PC-9 (cell line): Measurements from ENCODE around the gene DSTYK.

Source experiments
- EZH2 ChIP-seq: fragments of 200-600 bp; sonication (generic); IDR thresholded peaks from 2 replicates; pipeline ENCODE4 v1.8.0; 2017; ENCODE audit warnings: antibody characterized with exemption, low read depth
- TF ChIP-seq, protein P1 (sequence below): fragments of 200-600 bp; sonication (generic); conservative IDR thresholded peaks from 2 replicates; pipeline ENCODE4 v1.6.1; 2017; ENCODE audit warnings: mixed run types, antibody characterized with exemption, mild to moderate bottlenecking, moderate library complexity

DNA sequence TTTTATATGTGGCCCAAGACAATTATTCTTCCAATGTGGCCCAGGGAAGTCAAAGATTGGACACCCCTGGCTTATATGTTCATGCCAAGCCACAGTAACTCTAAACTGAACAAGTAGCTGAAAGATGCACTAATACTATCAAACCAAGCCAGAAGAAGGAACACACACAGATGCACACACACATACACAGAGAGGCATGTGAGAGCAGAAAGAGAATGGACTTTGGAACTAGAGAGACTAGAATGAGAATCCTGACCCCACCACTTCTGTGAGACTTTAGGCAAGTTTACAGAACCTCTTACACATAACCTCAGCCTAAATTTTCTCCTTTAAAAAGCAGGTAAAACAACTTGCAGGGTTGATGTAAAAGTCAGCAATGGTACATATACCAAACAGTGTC, 116.1 kb downstream of the DSTYK start:
- TF ChIP-seq, protein P1, sequence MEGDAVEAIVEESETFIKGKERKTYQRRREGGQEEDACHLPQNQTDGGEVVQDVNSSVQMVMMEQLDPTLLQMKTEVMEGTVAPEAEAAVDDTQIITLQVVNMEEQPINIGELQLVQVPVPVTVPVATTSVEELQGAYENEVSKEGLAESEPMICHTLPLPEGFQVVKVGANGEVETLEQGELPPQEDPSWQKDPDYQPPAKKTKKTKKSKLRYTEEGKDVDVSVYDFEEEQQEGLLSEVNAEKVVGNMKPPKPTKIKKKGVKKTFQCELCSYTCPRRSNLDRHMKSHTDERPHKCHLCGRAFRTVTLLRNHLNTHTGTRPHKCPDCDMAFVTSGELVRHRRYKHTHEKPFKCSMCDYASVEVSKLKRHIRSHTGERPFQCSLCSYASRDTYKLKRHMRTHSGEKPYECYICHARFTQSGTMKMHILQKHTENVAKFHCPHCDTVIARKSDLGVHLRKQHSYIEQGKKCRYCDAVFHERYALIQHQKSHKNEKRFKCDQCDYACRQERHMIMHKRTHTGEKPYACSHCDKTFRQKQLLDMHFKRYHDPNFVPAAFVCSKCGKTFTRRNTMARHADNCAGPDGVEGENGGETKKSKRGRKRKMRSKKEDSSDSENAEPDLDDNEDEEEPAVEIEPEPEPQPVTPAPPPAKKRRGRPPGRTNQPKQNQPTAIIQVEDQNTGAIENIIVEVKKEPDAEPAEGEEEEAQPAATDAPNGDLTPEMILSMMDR, result no peak
- TF ChIP-seq EZH2, result no peak
